Limb (tissue), 2 donors: ENCODE data around the gene RPS6KA5.
"Not testable (repeated sequence)": the region's sequence is repeated elsewhere in the genome, so short reads cannot be mapped to it uniquely, and the experiment has no call there.

Experiments
- DNase-seq, 2 donors: peaks; one replicate each; pipeline ENCODE4 v3.0.0-alpha.2; 2016; ENCODE audit errors: extremely low spot score in 2 of 2

Gene RPS6KA5

DNA sequence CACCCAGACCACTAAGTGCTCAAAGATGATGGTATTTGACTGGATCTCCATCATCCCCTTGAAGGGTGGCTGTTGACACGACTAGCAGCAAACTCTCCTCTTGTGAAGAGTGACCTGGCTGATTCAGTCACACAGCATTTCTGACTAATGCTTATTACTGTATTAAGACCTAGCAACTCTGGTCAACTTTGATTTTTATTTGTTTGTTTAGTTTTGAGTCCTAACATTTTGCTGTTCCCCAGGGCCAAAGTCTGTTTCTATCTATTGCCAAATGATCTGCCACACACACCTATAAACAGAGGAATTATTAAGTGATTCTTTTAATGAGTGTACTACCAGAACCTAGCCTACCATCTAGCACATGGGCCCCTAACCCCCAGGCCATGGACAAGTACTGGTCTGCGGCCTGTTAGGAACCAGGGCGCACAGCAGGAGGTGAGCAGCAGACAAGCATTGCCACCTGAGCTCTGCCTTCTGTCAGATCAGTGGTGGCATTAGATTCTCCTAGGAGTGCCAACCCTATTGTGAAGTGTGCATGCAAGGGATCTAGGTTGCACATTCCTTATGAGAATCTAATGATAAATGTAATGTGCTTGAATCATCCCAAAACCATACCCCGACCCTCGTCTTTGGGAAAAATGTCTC is 120.0 kb downstream of the RPS6KA5 start:
- no peak for DNase-seq

DNA sequence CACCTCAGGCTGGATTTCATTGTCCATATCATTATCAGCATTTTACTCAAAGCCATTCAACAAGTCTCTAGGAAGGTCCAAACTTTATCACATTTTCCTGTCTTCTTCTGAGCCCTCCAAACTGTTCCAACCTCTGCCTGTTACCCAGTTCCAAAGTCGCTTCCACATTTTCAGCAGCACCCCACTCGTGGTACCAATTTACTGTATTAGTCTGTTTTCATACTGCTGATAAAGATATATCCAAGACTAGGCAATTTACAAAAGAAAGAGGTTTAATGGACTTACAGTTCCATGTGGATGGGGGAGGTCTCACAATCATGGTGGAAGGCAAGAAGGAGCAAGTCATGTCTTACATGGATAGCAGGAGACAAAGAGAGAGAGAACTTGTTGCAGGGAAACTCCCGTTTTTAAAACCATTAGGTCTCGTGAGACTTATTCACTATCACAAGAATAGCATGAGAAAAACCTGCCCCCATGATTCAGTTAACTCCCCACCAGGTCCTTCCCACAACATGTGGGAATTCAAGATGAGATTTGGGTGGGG is 121.1 kb downstream of the RPS6KA5 start:
- DNase-seq, result not testable (repeated sequence)

DNA sequence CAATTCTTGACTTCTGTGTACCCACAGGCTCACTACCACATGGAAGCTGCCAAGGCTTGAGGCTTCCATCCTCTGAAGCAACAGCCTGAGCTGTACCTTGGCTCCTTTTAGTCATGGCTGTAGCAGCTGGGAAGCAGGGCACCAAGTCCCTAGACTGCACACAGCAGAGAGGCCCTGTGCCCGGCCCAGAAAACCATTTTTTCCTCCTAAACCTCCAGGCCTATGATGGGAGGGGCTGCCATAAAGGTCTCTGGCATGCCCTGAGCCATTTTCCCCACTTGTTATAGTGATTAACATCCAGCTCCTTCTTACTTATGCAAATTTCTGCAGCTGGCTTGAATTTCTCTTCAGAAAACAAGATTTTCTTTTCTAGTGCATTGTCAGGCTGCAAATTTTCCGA is 121.8 kb downstream of the RPS6KA5 start:
- DNase-seq, result no peak

DNA sequence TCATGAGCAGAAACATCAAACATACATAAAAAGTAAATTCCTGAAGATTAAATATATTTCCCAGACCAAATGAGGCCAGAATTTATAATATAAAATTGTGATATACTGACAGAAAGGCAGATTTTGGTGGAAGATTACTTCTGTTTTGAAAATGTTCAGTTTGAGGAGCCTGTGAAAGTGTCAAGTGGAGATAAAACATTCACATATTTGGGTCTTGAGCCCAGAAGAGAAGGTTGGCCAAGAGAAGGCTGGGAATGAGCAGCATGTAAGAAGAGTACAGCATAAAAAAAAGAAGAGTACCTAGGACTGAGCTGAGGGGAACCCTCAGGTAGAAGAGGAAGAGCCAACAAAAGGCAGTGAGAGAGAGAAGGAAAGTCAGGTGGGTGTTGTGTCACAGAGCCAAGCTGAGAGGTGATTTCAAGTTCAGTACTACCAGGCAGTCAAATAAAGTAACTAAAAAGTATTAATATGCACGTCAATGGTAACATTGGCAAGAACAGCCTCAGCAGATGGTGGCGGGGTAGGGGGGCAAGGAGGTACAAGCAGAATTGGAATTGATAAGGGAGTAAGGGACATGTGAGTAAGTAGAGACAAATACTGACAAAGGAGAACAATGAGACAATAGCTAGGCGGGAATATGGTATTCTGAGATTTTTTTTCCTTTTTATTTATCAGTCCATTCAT is 123.5 kb downstream of the RPS6KA5 start:
- DNase-seq, result no peak

DNA sequence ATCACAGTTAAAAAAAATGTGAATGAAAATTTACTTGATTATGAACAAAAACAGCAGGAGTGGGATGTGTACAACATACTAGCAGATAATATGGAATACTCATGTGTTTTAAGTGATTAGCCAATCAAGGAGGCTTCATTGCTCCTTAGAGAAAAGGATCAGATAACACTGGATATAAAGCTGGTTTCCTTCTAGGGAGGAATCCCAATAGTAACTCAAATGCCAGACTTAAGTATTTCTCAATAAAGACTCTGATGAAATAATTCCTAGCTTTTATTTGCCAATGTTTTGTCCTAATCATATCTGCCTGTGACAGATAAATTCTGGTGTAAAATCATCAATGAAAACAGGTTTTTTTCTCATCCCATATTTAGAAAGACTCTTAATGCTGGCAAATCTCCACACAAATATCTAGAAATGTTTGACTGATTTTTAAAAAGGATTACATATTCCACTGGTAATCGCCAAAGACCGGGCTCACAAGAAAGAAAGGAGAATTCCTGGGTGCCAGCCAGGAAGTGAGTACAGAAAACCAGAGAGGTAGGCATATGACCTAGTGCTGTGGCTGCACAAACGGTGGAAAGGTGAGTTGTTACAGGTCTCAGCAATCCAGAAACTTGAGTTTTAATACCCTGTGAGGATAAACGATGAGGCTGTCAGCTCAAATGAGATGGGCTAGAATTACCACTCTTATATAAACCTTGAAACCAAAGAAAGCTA is 135.7 kb downstream of the RPS6KA5 start:
- no peak for DNase-seq

DNA sequence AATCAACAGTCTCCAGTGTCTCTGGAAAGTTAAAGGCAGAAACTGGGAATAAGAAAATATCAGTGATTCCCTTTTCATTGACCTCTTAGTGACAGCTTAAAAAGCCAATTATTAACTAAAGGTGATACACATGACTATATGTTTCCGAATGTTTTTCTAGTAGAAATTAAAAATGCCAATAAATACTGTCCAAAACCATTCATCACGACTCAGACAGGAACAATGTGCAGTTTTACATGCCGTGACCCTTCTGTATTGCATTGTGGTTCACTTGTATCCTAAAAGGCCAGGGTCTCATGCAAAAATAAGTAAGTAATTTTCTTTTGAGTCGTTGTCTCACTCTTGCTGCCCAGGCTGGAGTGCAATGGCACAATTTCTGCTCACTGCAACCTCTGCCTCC is 138.3 kb downstream of the RPS6KA5 start:
- DNase-seq, result no peak

DNA sequence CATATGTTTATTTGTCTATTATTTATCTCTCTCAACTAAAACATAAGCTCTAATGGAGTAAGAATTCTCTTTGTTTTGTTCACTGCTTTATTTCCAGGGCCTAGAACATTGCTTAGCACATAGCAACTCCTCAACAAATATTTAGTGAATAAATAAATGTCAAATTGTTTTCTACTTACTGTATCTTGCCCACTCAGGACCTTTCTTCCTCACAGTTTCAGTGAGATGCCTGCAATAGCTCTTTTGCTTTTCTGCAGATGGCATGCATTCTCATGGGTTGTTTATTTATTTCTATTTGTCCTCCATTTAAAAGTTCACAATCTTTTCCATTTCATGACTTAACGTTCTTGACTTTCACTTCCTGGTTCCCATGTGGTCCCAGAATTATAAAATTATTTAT is 149.3 kb downstream of the RPS6KA5 start:
- DNase-seq, result no peak

DNA sequence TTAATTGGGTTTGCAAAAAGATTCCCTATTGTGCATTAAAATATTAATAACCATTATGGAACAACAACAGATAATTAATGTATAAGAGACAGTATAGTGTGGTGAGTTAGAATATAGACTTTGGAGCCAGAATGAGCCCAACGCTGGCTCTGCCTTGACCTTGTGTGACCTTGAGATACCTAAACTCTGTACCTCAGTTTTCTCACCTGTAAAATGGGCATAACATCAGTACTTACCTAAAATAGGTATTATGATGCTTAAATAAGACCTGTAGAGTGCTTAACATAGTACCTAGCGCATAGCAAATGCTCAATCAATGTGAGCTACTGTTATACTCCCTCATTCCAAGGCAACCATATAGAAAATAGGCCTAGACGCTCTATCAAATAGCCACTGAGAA is 153.3 kb downstream of the RPS6KA5 start:
- no peak for DNase-seq

DNA sequence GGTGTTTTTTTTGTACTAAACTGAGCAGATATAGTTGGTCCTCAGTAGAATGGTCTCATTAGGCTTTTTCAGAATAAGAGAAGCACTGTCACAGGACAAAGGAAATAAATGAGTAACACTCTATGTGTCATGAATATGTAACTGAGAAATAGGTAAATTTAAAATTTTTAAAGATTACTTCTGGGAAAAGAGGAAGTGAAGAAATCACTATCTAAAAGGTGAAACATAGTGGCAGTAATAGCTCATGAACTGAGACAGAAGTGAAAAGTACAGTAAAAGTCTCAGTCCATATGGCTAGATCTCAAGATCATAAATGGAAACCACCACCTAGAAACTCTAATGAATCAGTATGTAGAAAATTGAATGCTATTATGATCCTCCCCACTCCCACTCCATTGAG is 154.9 kb downstream of the RPS6KA5 start:
- no peak for DNase-seq

DNA sequence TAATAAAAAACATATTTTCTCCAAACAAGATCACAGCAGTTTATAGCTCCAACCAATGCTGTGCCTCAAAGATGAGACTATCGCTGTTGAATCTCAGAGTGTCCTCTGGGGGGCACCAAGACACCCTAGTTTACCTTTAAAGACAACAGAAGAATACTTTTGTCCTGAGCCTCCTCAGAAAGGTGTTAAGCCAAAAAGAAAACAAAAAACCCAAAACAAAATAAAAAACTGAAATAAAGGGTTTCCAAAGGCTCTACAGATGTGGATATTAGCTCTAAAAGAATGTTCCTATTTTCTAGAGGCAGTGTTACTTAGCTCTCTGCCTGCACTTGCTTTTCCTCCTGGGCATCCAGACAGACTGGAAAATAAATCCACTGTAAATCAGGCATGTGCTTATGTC is 157.3 kb downstream of the RPS6KA5 start:
- peak; percentile 68 to 79 for DNase-seq

DNA sequence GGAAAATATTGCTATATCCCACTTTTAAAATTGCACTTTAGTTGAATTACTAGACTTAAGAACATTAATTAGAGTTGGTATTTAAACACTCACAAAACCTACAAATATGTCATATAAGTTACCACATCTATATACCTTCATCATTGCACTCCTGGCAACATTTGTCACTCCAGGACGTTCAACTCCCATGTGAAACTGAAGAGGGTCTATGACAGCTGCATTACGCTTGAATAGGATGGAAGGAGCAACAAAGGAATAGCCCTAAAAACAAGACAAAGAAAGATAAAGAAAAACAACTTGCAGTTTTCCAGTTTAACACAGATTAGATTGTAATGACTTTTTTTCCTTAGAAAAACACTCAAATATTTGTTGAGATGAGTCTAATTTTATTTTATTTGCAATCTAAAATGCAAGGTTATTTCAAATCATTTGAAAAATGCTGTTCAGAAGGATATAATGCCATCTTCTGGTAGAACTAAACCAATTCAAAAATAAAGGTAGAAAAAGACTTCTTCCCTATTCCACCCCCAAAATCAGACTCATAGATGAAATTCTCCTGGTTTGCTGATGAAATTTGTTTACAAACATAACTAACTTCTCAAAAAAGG is 159.9 kb downstream of the RPS6KA5 start:
- no peak for DNase-seq

DNA sequence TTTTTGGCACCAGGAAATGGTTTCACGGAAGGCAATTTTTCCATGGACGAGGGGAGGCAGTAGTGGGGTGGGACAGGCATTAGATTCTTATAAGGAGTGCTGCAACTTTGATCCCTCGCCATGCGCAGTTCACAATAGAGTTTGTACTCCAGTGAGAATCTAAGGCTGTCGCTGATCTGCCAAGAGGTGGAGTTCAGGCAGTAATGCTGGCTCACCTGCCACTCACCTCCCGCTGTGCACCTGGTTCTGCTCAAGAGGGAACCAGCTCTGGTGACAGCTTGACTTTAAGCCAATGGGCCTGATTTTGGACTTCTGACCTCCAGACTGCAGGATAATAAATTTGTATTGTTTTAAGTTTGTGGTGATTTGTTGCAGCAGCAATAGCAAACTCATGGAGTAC is 163.4 kb downstream of the RPS6KA5 start:
- DNase-seq, result no peak

DNA sequence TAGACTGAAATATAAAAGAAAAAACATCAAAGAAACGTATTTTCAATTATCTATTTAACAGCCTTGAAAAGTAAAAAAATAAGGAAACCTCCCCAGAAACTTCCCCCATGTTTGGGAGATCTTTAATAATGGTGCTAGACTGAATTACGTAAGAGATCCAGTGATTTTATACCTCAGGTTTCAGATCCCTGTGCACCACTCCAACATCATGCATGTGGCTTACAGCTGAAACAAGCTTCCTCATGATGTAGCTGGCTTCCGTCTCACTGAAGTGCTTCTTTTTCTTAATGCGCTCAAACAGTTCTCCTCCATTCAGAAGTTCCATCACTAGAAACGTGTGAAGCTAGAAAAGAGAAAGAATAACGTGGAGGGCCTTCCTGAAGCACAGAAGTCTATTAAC is 166.2 kb downstream of the RPS6KA5 start:
- no peak for DNase-seq

DNA sequence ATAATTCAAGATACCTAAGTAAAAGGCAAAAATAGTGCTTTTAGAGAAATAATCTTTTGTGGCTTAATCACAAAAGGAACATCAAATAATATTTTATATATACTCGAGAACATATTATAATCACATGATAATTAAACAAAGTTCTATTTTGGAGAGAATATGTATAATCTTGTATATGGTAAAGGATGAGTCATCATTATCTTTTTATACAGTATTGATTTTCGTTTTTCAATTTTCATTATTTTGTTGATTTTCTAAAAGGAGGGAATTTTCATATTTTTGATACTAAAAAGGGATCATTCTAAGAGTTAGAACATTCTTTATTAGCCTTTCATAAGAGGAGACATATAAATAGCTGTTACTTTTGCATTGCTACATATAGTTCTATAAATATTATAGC is 166.9 kb downstream of the RPS6KA5 start:
- no peak for DNase-seq

DNA sequence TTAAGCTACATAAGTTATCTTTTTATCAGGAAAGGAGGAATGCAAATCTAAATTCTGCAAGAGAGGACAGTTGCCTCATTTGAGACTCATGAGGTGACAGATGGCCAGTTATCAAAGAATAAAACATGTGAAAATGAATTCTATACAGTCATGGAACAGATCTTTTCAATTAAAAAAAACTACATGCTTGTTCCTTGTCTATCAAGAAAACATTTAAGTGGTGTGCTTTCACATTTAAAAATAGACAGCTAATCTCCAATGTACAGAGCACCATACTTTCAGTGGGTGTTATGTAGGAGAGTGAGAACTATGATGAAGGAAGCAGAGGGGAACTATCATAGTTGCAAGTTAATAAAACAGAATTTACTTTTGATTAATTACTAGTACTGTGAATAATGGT is 167.5 kb downstream of the RPS6KA5 start:
- DNase-seq, result no peak

DNA sequence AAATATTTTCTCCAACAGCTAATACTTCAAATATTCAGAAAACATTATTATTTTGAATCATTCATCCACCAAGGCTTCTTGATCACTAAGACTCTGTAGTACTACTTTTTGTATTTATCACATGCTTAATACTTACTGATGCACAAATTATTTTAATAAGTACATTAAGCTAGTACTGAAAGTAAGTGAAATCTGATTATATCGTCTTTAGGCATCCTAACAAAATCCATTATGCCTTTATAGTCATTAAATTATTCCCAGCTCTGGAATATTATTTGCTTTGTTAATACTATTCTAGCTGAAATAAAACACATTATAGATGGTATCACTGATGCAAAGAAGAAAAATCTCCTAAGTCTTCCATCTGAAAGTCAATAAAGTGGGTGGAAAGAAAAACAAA is 169.1 kb downstream of the RPS6KA5 start:
- no peak for DNase-seq

DNA sequence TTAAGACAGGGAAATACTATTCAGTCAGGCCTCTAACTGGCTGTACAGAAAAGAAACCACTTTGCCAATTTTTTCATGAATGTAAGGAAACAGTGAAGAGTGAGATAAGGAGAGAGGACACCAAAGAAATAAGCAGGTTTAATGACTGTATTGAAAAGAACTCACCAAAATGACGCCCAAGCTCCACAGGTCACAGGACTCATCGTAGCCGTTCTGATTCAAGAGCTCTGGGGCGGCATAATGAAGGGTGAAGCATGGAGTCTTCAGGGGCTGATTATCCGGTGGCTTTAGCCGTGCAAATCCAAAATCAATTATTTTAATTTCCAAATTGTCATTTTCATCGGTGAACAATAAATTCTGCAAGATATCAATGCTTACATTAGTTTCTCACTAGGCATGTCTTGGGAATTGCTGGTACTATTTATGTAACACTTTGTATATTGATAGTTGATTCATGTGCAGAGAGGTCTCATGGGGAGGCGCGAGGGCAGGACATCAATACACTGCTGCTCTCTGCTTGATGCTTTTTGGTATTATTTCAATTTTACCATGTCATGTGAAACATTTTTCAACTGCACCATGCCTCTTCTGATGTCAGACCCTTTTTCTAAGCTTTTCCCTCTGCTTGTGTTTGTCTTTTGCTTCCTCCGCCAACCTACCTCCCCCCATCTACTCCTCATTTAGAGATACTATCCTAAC is 170.0 kb downstream of the RPS6KA5 start:
- no peak for DNase-seq

DNA sequence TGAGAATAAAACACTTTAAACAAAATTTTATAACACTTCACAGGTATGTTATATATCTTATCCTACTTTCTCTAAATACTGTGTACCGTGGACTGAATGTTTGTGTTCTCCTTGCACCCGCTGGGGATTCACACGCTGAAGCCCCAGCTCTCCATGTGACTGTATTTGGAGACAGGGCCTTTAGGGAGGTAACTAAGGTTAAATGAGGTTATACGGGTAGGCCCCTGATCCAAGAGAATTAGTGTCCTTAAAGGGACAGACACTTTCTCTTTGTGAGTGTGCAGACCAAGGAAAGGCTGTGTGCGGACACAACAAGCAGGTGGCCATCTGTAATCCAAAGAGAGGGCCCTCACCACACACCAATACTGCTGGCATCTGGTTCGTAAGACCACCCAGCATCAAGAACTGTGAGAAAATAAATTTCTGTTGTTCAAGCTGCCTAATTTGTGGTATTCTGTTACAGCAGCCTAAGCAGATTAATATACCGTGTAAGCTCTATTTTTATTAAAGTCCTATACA is 174.1 kb downstream of the RPS6KA5 start:
- no peak for DNase-seq

DNA sequence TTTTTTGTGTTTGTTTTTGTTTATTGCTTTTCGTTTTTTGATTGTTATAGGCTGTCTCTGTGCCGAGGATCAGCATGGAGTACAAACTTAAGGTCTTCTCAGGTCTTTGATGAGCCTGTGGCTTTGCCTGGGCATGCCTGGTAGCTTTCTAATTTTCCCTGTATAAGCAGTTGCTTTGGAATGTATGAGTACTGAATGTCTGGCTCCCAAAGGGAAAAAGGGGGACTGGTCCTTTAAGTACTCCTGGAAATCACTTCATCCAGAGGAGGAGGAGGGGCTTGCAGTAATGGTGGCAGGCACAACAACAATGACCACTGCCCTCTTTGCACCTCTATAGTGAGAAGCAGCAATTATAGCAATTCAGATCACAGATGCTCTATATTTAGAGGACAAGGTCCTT is 176.7 kb downstream of the RPS6KA5 start:
- DNase-seq, result no peak

DNA sequence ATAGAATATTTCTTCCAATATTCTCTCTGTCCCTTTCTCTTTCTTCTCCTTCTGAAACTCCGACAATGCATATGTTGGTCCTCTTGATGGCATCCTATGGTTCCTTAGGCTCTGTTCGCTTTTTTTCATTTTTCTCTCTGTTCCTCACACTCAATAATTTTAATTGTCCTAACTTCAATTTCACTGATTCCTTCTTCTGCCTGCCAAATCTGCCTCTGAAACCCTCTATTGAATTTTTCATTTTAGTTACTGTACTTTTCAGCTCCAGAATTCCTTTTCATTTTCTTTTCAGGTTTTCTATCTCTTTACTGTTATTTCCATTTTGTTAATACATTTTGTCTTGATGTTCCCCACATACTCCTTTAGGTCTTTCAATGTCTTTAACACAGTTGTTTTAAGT is 177.2 kb downstream of the RPS6KA5 start:
- no peak for DNase-seq

DNA sequence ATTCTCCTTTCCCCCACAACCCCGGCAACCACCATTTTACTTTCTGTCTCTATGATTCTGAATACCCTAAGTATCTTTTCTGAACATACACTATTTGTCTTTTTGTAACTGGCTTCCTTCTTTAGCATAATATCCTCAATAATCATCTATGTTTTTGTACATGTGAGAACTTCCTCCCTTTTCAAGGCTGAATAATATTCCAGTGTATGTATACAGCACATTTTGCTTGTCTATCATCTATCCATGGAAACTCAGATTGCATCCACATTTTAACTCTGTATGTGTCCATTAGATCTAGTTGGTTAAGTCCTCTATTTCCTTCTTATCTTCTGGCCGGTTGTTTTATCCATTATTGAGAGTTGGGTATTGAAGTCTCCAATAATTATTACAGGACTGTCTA is 180.2 kb downstream of the RPS6KA5 start:
- no peak for DNase-seq
